Retinal pigment epithelial cell (primary cell): ENCODE data around the gene ODF2L.
A peak's percentile ranks its signal among the peaks of the same experiment; 100 is the strongest.

Experiments
- DNase-seq: peaks from one replicate; pipeline ENCODE4 v3.0.0-alpha.2; 2010; ENCODE audit warnings: low read depth
- H3K4me3 ChIP-seq: 2 replicates; pipeline ENCODE4 v1.5.1; 2011; ENCODE audit warnings: mild to moderate bottlenecking, low read length, control low read depth, moderate library complexity
- TF ChIP-seq, protein P1 (sequence below): conservative IDR thresholded peaks from 2 replicates; pipeline ENCODE4 v1.5.1; 2011; ENCODE audit warnings: low read depth, low read length, control low read depth, inconsistent platforms

Gene ODF2L

DNA sequence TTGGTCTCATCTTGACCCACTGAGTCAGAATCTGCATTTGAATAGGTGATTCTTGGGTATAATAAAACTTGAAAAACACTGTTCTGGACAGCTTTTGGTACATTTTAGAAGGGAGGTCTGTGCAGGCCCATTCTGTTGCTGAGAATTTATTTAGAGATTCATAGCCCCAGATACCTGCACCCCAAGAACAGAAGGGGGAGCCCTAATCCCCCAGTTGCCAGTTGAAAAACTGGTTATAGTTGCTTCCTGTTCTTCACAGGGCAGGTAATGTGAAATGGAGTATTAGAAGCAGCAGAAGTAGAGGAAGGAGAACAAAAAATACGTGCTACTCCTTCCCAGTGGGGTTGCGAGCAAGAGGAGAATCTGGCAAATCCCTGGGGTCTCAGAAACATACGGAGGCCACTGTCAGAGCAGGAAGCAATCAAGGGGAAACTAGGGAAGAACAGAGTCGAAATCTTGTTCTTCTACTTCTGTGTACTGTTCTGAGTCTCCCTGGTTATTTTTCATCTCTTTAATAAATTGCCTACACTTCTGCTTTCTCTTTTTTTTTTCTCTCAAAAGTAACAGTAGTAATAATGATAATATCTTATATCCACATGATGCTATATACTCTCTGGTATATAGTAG lies 23.3 kb upstream of the ODF2L start:
- no peak overlapping the region for H3K4me3 ChIP-seq
- TF ChIP-seq, protein P1, sequence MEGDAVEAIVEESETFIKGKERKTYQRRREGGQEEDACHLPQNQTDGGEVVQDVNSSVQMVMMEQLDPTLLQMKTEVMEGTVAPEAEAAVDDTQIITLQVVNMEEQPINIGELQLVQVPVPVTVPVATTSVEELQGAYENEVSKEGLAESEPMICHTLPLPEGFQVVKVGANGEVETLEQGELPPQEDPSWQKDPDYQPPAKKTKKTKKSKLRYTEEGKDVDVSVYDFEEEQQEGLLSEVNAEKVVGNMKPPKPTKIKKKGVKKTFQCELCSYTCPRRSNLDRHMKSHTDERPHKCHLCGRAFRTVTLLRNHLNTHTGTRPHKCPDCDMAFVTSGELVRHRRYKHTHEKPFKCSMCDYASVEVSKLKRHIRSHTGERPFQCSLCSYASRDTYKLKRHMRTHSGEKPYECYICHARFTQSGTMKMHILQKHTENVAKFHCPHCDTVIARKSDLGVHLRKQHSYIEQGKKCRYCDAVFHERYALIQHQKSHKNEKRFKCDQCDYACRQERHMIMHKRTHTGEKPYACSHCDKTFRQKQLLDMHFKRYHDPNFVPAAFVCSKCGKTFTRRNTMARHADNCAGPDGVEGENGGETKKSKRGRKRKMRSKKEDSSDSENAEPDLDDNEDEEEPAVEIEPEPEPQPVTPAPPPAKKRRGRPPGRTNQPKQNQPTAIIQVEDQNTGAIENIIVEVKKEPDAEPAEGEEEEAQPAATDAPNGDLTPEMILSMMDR, result peak; percentile 47
- no peak for DNase-seq

DNA sequence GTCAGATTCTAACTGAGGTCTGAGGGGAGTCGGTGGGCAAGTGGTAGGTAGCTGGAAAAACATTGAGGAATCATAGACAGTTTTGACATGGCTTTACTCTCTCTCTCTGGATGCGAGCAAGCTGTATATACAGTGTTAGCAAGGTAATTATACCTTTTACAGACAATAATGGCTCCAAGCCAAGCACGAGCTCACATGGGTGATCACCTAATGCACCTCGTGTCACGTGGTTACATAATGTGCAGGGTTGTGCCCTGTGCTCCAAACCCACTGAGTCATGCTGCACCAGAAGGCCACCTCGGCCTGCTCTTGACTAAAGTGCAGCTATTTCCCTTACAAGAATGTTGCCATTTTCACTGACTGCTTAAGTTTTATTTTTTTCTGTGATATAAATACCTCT lies 20.2 kb upstream of the ODF2L start:
- H3K4me3 ChIP-seq, result no peak overlapping the region
- DNase-seq, result no peak
- TF ChIP-seq, protein P1, result no peak

DNA sequence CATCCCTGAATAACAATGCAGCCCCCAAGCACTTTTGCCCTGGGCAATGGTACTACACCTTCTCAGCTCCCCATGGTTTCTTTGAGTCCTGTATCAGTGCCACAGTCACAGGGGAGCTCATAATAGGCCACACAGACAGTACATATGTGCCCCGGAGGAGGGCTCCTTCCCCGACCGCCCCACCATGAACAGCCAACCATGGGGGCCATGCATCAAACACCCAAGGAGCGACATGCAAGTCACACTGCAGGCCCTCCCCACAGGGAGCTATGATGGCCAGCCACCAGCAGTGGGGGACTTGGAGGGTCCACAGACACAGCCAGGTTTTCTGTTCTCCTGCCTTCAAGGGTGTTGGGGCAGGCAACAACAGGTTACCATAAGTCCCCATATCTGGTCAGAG lies 14.8 kb upstream of the ODF2L start:
- H3K4me3 ChIP-seq, result no peak overlapping the region
- TF ChIP-seq, protein P1, result no peak
- DNase-seq, result no peak

DNA sequence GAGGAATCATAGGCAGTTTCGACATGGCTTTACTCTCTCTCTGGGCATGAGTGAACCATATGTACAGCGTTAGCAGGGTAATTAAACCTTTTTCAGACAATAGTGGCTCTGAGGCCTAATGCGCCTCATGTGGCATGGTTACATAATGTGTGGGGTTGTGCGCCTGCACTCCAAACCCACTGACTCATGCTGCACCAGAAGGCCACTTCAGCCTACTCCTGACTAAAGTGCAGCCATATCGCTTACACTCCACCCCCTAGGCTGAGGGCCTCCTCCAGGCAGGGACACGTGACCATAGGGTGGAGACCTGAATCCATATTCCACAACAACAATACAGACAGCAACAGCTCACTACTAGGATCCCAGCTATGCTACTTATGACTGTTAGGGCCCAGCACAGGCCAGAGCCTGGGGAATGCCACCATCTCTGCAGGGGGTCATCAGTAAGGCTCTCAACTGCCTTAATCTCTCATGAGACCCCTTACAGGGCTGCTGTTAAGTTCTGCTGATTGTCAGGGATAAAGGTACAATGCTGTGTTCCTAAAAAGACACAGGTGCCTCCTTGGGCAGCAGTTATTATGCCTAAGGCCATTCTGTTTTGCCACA lies 13.4 kb upstream of the ODF2L start:
- DNase-seq, result peak; percentile 51
- TF ChIP-seq, protein P1, result no peak
- H3K4me3 ChIP-seq, result no peak overlapping the region

DNA sequence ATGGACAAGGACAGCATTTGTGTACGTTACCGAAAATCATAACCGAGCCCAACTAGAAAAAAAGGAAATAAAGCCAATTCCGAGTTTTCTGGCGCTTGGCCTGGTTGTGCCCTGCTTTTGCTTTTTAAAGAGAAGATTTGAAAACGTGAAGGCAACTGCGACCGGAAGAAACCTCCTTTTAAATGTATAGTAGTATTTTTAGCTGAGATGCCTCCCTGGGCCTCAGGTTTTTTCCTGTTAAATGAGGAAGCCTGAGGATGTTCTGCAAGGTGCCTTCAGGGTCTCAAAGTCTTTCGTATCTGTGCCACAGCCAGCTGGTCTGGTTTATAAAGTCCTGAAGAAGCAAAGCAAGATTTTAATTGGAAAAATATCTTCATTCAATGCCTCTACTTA lies 371 bp upstream of the ODF2L start:
- peak overlapping the region; percentile 92 for H3K4me3 ChIP-seq

DNA sequence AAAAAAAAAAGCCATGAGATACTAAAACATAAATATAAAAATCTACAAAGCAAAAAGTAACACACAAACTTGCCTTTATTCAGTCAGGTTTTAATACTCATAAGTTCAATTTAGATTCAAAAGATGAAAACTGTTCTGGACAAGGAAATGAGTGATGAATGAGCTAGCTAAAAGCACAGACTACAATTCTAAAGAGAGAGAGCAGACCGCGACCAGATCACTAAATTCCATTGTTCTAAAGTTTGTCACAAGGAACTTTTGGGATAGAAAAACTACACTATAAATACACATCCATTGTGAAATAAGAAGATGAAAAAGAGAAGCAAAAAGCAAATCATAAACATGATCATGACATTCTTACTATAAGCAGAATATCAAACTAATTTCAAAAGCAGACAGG lies 1.7 kb downstream of the ODF2L start:
- no peak overlapping the region for H3K4me3 ChIP-seq
- TF ChIP-seq, protein P1, result no peak

More for the DNA sequence above, 371 bp upstream of the ODF2L start:
- TF ChIP-seq, protein P1, result no peak
- no peak for DNase-seq

DNA sequence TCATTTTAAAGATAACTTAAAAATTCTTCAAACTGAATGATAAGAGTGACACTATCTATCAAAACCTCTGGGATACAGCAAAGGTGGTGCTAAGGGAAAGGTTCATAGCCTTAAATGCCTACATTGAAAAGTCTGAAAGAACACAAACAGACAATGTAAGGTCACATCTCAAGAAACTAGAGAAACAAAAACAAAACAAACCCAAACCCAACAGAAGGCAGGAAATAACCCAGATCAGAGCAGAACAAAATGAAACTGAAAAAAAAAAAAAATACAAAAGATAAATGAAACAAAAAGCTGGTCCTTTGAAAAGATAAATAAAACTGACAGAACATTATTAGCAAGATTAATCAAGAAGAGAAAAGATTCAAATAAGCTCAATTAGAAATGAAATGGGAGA lies 6.8 kb downstream of the ODF2L start:
- TF ChIP-seq, protein P1, result no peak
- H3K4me3 ChIP-seq, result no peak overlapping the region
- no peak for DNase-seq

More for the DNA sequence above, 1.7 kb downstream of the ODF2L start:
- DNase-seq, result no peak
